Neural cell (in vitro differentiated cells): Measurements from ENCODE around the gene TLNRD1. TPM values are rescaled to one million over a fixed set of nuclear protein-coding genes. Genes with fewer than 3 reads are reported as not detected.

Experiments
- H2AFZ ChIP-seq: fragments of 200-600, 300-800 bp; sonication (generic), shearing (Covaris generic); 2 replicates; pipeline ENCODE4 v1.6.0; 2014; ENCODE audit warnings: low read depth, mild to moderate bottlenecking, antibody characterized with exemption, low read length, moderate library complexity
- H3F3A ChIP-seq: fragments of 200-600 bp; shearing (Covaris generic); 2 replicates; pipeline ENCODE4 v1.6.1; 2016; ENCODE audit warnings: mild to moderate bottlenecking, moderate library complexity, mixed read lengths, antibody characterized with exemption, low read length; ENCODE audit not compliant: insufficient read depth, poor library complexity, severe bottlenecking
- H3K27ac ChIP-seq: fragments of 200-600, 300-800 bp; sonication (generic), shearing (Covaris generic); 2 replicates; pipeline ENCODE4 v1.5.1; 2014; ENCODE audit warnings: mild to moderate bottlenecking, low read length, moderate library complexity
- H3K27me3 ChIP-seq: fragments of 300-800, 200-600 bp; sonication (generic), shearing (Covaris generic); 2 replicates; pipeline ENCODE4 v1.6.0; 2014; ENCODE audit warnings: mild to moderate bottlenecking, low read depth, low read length, moderate library complexity; ENCODE audit not compliant: insufficient read depth
- H3K36me3 ChIP-seq: fragments of 300-800, 200-600 bp; sonication (generic), shearing (Covaris generic); 2 replicates; pipeline ENCODE4 v1.5.1; 2014; ENCODE audit warnings: mild to moderate bottlenecking, antibody characterized with exemption, low read length, moderate library complexity; ENCODE audit not compliant: insufficient read depth
- H3K4me2 ChIP-seq: fragments of 300-800, 200-600 bp; sonication (generic), shearing (Covaris generic); 2 replicates; pipeline ENCODE4 v1.6.0; 2014; ENCODE audit warnings: mild to moderate bottlenecking, low read length
- H3K4me3 ChIP-seq: fragments of 300-800, 200-600 bp; sonication (generic), shearing (Covaris generic); 2 replicates; pipeline ENCODE4 v1.5.1; 2014; ENCODE audit warnings: mild to moderate bottlenecking, low read length, moderate library complexity
- H3K79me2 ChIP-seq: fragments of 200-600 bp; shearing (Covaris generic); replicated peaks from 2 replicates; pipeline ENCODE4 v1.6.0; 2014; ENCODE audit warnings: mild to moderate bottlenecking, low read length, moderate library complexity; ENCODE audit not compliant: insufficient read depth
- H3K9ac ChIP-seq: fragments of 300-800, 200-600 bp; sonication (generic), shearing (Covaris generic); 2 replicates; pipeline ENCODE4 v1.6.1; 2016; ENCODE audit warnings: mild to moderate bottlenecking, low read length, mixed read lengths
- H3K9me2 ChIP-seq: fragments of 200-600 bp; shearing (Covaris generic); 2 replicates; pipeline ENCODE4 v1.6.1; 2016; ENCODE audit warnings: mild to moderate bottlenecking, low read length, mixed read lengths; ENCODE audit not compliant: insufficient read depth
- H3K9me3 ChIP-seq: fragments of 200-600, 300-800 bp; sonication (generic), shearing (Covaris generic); 2 replicates; pipeline ENCODE4 v1.6.1; 2016; ENCODE audit warnings: mild to moderate bottlenecking, mixed run types, low read length, moderate library complexity, mixed read lengths
- H4K20me1 ChIP-seq: fragments of 200-600 bp; shearing (Covaris generic); 2 replicates; pipeline ENCODE4 v1.6.1; 2016; ENCODE audit warnings: mild to moderate bottlenecking, mixed run types; ENCODE audit not compliant: insufficient read depth
- CTCF ChIP-seq: fragments of 450-650 bp; IDR thresholded peaks from 2 replicates; pipeline ENCODE4 v1.5.1; 2014; ENCODE audit warnings: antibody characterized with exemption, mild to moderate bottlenecking, moderate library complexity; ENCODE audit not compliant: poor library complexity, severe bottlenecking
- EP300 ChIP-seq: fragments of 450-650 bp; conservative IDR thresholded peaks from 2 replicates; pipeline ENCODE4 v1.6.1; 2014; ENCODE audit warnings: antibody characterized with exemption, mild to moderate bottlenecking, moderate library complexity; ENCODE audit not compliant: poor library complexity, severe bottlenecking
- EZH2 ChIP-seq: fragments of 200-600, 300-800 bp; shearing (Covaris generic), sonication (generic); IDR thresholded peaks from 2 replicates; pipeline ENCODE4 v1.6.1; 2014; ENCODE audit warnings: antibody characterized with exemption, low read length, borderline replicate concordance, mild to moderate bottlenecking; ENCODE audit not compliant: insufficient read depth, poor library complexity, severe bottlenecking
- MXI1 ChIP-seq: fragments of 450-650 bp; conservative IDR thresholded peaks from 2 replicates; pipeline ENCODE4 v1.6.1; 2014; ENCODE audit warnings: antibody characterized with exemption, mild to moderate bottlenecking; ENCODE audit not compliant: poor library complexity, severe bottlenecking
- POLR2AphosphoS5 ChIP-seq: IDR thresholded peaks from 2 replicates; pipeline ENCODE4 v1.6.1; 2012
- RAD21 ChIP-seq: fragments of 450-650 bp; conservative IDR thresholded peaks from 2 replicates; pipeline ENCODE4 v1.6.1; 2014; ENCODE audit warnings: antibody characterized with exemption, mild to moderate bottlenecking, moderate library complexity
- REST ChIP-seq: IDR thresholded peaks from 2 replicates; pipeline ENCODE4 v1.6.1; 2012; ENCODE audit warnings: borderline replicate concordance
- SMC3 ChIP-seq: fragments of 450-650 bp; conservative IDR thresholded peaks from 2 replicates; pipeline ENCODE4 v1.6.1; 2014; ENCODE audit warnings: antibody characterized with exemption, mild to moderate bottlenecking, moderate library complexity; ENCODE audit not compliant: poor library complexity
- TAF1 ChIP-seq: IDR thresholded peaks from 2 replicates; pipeline ENCODE4 v1.6.1; 2012; ENCODE audit warnings: low read depth
- polyA plus RNA-seq: library from polyadenylated mRNA; depleted of rRNA; stranded (reverse); fragments of >200 nt; gene quantifications from 2 replicates; pipeline ENCODE4 v1.2.3, GENCODE V29; 2014

Gene TLNRD1
- polyA plus RNA-seq, 1 donor from 2014 or later: 8.2 TPM

- no peak overlapping the region for H3K4me2 ChIP-seq
- no peaks in the 10 kb centered on the region for H3K27me3 ChIP-seq
- H4K20me1 ChIP-seq: no peaks in the 10 kb centered on the region
- H3K27ac ChIP-seq: no peak overlapping the region
- H3K9ac ChIP-seq: no peak overlapping the region
- no peaks in the 10 kb centered on the region for H3K79me2 ChIP-seq
- no peak overlapping the region for H2AFZ ChIP-seq
- TF ChIP-seq TAF1 (no peak), CTCF (no peak), RAD21 (no peak), EZH2 (no peak)
- H3K9me2 ChIP-seq: no peaks in the 10 kb centered on the region
- no peaks in the 10 kb centered on the region for H3K36me3 ChIP-seq
- no peak overlapping the region for H3K4me3 ChIP-seq
- H3K9me3 ChIP-seq: no peaks in the 10 kb centered on the region
- no peaks in the 10 kb centered on the region for H3F3A ChIP-seq
These were observed 34.1 kb upstream of the TLNRD1 start for GRCh38 chr15:80966431-80967197.

GRCh38 chr15:80967451-80967850, 33.3 kb upstream of the TLNRD1 start:
- Histone ChIP-seq H3K36me3 (no peaks in the 10 kb centered on the region), H2AFZ (no peak overlapping the region), H4K20me1 (no peaks in the 10 kb centered on the region), H3K4me2 (no peak overlapping the region), H3K9me2 (no peaks in the 10 kb centered on the region), H3F3A (no peaks in the 10 kb centered on the region), H3K27me3 (no peaks in the 10 kb centered on the region), H3K4me3 (no peak overlapping the region), H3K27ac (no peak overlapping the region), H3K9me3 (no peaks in the 10 kb centered on the region), H3K9ac (no peak overlapping the region), H3K79me2 (no peaks in the 10 kb centered on the region)
- no peak for TF ChIP-seq CTCF
- no peak for TF ChIP-seq SMC3
- no peak for TF ChIP-seq RAD21
- TF ChIP-seq TAF1: no peak
- no peak for TF ChIP-seq POLR2AphosphoS5
- no peak for TF ChIP-seq REST
- no peak for TF ChIP-seq EP300
- TF ChIP-seq MXI1: no peak
- no peak for TF ChIP-seq EZH2
